T-helper 2 cell treated with Interferon-gamma antibody and Interleukin-4, amounts not matched to agents 5 μg/mL and 100 μg/mL, for 36 hours (primary cell): Measurements from ENCODE around the gene SMIM13.

Experiments used
- DNase-seq: peaks from one replicate; pipeline ENCODE4 v3.0.0; 2021; ENCODE audit warnings: low spot score
- H3K27ac Mint-ChIP-seq: one replicate; pipeline ENCODE4 v1.8.0; 2021; ENCODE audit warnings: mild to moderate bottlenecking, mixed read lengths
- H3K27me3 Mint-ChIP-seq: one replicate; pipeline ENCODE4 v1.8.0; 2021; ENCODE audit warnings: low read depth, mixed read lengths
- H3K36me3 Mint-ChIP-seq: one replicate; pipeline ENCODE4 v1.8.0; 2021; ENCODE audit warnings: low read depth, mixed read lengths
- H3K4me1 Mint-ChIP-seq: one replicate; pipeline ENCODE4 v1.8.0; 2021; ENCODE audit warnings: low read depth, mixed read lengths
- H3K4me3 Mint-ChIP-seq: one replicate; pipeline ENCODE4 v1.8.0; 2022; ENCODE audit warnings: mild to moderate bottlenecking, moderate library complexity, mixed read lengths
- H3K9me3 Mint-ChIP-seq: one replicate; pipeline ENCODE4 v1.8.0; 2021; ENCODE audit warnings: mixed read lengths

Gene SMIM13

DNA sequence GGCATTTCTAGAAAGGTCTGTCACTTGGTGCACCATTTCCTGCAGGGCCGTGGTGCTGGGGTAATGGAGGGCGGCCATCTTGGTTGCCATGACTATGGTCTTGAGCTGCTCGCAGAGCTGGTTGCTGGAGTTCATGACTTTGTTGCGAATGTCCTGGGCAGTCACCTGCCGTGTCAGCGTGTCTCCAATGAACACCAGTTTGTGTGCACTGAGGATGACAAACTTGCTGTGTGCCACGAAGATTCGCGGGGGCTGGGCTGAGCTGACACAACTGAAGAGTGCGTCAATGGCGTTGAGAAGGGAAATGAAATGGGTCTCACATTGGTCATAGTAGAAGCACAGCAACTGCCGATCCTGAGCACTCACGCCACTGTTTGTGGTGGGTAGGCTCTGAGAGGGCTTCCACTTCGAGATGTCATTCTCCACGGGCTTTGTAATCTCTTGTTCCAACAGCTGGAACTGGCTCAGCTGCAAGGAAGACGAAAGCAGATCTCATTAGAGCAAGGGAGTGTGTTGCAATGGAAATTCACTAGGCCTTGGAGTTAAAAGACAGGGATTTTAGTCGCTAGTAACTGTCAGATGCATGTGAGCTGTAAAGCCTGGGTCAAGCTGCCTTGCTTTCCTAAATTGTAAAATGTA, 91.7 kb downstream of the SMIM13 start:
- Mint-ChIP-seq H3K27ac (no peak overlapping the region), H3K9me3 (peaks cover 9% of the 10 kb centered on the region), H3K4me3 (no peak overlapping the region), H3K4me1 (no peaks in the 10 kb centered on the region), H3K36me3 (peaks cover 75% of the 10 kb centered on the region), H3K27me3 (no peaks in the 10 kb centered on the region)
- no peak for DNase-seq

GRCh38 chr6:11187301-11187700, 93.7 kb downstream of the SMIM13 start:
- Mint-ChIP-seq H3K27ac (no peak overlapping the region), H3K4me3 (no peak overlapping the region), H3K36me3 (peaks cover 79% of the 10 kb centered on the region)

More at GRCh38 chr6:11187301-11187700, 93.7 kb downstream of the SMIM13 start:
- Mint-ChIP-seq H3K4me1 (no peaks in the 10 kb centered on the region), H3K27me3 (no peaks in the 10 kb centered on the region), H3K9me3 (peaks cover 4% of the 10 kb centered on the region)
- DNase-seq, result no peak
